ENCODE results near the gene KITLG.
"Not testable (repeated sequence)": the region's sequence is repeated elsewhere in the genome, so short reads cannot be mapped to it uniquely, and the experiment has no call there.

KITLG gene, protein sequence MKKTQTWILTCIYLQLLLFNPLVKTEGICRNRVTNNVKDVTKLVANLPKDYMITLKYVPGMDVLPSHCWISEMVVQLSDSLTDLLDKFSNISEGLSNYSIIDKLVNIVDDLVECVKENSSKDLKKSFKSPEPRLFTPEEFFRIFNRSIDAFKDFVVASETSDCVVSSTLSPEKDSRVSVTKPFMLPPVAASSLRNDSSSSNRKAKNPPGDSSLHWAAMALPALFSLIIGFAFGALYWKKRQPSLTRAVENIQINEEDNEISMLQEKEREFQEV

GRCh38 chr12:88580051-88580871 is at the start of gene KITLG:
TSS of gene KITLG (minus strand) at chr12:88580471. CDS start at chr12:88580278, 193 bp downstream.
- DNase-seq: peak; percentile 39

DNA sequence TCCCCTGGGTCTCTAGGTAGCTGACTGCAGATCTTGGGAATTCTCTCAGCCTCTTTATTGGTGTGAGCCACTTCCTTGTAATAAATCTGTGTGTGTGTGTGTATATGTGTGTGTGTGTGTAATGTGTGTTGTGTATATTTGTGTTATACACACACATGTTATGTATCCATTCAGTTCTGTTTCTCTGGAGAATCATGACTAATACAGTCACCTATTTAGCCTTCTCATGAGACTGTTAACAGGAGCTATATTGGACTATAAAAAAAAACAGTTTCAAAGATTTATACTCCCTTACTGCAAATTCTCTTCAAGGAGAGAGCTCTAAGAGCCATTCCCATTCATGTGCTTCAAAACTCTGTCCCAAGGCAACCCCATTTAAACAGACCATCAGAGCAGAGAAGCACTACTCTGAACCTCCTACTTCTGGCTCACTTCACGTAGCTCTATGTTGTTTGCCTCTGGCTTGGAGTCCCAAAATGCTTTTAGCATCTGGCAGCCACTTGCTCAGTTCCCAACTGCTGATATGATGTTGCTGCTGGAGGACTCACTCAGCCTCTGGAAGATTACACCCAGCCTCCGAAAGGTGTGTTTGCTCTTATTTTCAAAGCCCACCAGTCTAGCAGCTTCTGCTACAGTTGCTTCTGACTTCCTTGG is 48.7 kb upstream of the KITLG start:
- DNase-seq: no peak

DNA sequence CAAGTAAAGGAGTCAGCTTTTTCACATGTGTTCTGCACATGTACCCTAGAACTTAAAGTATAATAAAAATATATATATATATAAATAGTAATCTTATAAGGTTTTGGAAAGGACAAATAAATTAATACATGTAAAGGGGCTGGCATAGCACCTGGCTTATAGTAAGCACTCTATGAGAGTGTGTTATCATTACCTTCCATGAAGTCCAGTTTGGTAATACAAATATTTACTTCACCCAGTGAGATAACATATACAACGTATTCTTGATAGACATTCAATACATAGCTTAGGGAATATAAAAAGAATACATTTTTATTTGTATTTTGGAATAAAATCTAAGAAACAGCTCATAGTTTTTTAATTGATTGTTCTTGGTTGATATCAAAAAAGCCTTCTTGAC is 47.8 kb upstream of the KITLG start:
- not testable (repeated sequence) for DNase-seq

DNA sequence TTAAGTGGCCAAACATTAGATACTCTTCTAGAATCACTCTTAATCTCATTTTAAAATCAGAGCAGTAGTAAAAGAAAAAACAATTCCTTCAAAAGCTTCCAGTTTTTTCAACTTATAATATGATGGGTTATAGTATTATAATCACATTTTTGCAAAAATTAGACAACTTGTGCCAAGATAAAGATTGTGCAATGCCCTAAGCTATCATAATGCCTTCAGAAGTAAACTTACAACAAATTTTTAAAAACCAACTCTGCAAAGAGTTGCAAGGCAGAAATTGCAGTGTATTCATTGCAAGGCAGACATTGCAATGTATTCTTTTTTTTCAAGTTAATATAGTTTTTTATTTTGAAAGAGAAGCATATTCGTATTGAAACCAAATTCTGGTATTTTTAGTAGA is 47.2 kb upstream of the KITLG start:
- no peak for DNase-seq

DNA sequence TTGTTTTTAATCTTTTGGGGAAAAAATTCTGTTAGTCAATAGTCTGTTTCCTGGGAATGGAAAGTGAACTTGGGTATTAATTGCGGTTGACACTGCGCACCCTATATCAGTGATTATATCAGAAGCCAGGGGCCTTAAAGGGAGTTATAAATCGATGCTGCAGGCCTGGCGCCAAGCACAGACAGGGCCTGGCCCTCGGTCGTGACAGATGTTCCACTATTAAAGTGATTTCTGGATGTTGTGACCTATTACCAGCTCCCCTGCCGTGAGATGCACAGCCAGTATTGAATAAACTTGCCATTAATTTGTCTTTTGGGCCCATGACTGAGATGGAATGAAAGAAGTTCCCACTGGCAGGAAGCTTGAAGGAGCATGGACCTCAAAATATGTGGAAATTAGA is 45.1 kb upstream of the KITLG start:
- no peak for DNase-seq

DNA sequence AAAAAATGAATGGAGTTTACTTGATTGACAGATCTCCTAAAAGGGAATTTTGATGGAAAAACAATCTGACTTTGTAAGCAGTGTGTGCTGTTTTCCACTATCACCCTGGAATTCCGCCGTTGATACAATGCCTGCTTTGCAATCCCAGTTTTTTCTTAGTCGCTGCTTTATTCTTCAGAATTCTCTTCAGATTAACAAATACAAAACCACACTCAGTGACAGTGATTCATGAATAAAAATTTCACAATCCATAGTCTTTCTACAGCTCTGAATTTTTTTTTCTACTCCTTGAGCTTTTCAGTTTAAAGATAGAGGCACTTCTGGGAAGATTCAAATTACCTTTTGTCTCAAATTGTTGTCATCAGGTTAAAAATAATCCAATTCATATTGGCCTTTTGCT is 44.6 kb upstream of the KITLG start:
- no peak for DNase-seq

DNA sequence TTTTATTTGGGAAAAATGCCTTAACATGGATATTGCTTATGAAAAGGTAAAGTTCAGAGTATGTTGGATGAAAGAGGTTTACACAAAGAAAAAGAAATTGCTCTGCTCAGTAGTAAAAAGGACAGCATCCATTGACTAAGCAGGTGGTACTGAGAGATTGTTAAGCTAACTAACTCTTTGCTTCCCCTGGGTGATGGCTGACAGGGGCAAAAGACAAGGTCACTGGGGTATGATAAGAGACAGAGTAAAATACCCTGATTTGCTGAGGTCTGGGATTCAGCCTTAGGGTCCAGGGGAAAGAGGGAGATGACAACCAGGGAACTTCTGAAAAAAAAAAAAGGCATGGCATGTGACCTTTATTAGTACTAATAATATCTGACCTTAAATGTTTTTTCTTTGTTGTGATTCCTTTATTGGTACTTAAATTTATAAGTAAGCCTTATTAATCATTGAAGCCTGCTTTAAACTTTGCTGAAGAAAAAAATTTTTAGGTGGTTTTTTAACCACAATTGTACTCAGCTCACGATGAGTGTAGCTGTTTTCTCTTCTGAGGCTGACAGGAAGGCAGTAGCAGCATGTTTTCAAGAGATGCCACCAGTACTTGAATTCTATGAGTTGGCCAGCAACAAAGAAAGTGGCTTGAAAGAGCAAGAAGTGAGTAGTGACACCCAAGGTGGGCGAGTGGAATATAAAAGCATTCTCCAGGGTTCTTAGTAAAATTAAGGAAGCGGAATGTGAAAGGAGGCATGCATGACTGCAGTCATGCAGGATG is 43.7 kb upstream of the KITLG start:
- no peak for DNase-seq

DNA sequence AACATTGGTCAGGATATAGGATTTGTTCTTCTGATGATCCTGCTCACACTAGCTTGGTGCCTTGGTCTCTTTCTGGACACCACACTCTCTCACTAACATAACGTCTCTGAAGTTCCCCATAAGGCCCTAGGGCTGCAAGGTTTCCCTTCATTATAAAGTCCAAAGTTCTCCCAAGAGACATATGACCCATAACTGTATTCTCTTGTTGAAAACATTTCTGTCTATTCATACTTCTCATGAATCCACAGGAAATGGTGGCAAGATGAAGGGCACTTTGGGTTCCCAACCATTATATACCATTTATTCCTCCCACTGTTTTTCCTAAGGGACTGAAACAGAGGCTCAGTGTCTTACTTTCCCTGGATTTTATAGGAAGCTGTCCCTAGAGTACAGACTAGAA is 37.1 kb upstream of the KITLG start:
- DNase-seq: no peak

DNA sequence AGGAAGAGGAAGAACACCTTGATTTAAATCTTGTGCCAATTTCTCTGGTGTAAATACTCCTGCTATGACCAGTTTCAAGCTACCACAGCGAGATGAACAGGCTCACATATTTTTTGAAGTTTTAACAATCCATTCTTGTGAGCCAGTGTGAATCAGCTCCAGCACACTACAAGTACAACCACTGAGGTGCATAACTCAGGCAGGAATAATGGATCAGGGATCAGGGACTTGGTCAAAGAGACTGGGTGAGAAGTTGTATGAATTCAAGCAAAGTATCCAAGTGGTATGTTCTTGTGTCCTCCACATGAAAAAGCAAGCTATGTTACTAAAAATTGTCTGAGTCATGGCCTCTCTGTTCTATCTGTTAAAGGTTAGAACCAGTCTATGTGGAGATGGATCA is 35.2 kb upstream of the KITLG start:
- no peak for DNase-seq

DNA sequence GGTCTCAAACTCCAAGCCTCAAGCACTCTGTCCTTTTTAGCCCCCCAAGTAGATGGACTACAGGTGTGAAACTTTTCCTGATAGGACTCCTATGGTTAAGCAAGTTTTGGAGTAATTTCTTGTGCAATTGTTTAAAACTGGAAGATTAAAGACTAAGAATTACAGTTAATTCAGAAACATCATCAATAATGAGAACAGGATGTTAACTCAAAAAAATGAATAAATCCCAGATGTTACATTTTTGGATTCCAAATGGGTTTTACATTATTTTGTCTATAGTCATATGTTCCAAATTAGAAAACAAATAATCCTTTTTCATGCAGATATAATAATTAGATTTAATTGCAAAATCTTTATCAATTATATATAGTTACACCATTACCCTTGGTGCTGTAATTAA is 24.4 kb upstream of the KITLG start:
- DNase-seq: no peak

DNA sequence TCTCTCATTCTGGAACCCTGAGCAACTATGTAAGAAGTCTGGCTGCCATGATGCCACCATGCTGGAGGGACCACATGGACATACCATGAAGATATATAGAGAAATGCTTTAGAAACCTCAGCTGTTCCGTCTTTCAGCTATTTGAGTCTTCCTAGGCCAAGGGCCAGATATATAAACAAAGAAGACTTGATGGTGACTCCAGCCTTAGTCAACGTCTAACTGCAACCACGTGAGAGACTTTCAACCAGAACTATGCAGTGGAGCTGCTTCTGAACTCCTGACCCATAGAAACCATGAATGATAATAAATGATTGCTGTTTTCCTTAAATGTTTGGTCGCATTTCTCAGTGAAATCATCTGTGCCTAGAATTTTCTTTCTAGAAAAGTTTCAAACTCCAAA is 20.0 kb upstream of the KITLG start:
- DNase-seq: no peak

GRCh38 chr12:88597365-88597764 is 17.1 kb upstream of the KITLG start:
- DNase-seq: no peak

DNA sequence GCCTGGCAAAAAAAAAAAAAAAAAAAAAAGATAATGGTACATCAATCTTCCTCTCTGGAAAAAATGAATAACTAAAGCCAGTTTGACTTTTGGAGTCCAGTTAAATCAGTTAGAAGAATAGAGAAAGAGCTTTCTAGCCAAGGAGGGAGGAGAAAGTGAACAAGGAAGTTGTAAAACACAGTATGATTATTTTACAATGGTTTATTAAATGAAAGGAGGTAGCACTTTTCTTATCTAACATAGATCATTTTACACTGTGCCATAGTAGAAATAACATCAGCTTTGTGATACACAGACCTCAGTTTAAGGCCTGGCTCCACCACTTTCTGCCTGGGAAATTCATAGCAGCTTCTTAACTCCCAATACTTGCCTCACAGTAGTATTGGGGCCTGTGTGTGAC is 15.4 kb upstream of the KITLG start:
- no peak for DNase-seq

DNA sequence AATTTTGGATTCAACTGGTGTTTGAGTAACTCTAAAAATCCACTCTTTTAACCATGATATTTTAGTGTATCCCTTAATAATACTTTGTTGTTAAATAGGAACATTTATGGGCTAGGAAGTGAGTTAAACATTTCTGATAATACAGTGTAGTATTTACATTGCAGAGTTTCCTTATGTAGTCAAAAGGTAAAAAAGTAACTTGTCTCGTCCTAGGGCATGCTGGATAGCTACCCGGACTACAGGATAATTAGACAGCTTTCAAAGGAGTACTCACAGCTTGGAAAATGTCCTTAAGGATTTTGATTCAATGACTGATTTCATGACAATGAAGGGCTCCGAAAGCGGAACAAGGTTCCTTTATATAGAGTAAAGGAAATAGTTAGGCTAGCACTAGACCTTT is 14.5 kb upstream of the KITLG start:
- no peak for DNase-seq

GRCh38 chr12:88591343-88591742 is 11.1 kb upstream of the KITLG start:
- DNase-seq: no peak

DNA sequence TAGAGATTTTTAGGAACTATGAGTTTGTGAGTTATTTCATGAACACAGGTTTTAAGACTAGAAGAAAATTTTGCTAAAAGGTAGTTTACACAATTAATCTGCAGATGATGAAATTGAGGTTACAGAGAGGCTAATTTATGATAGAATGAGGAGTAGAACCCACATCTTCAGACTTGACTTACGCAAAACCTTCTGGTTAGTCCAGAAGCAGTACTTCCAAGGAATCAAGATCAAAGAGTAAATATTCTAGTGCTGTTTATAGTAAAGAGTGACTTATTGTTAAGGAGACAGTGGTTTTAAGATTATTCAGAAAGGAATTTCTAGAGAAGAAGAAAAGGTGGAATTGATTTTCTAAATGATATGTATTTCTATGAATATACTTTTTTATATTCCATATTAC is 10.6 kb upstream of the KITLG start:
- no peak for DNase-seq

- DNase-seq: no peak
These were observed 4.8 kb upstream of the KITLG start for GRCh38 chr12:88585077-88585476.

GRCh38 chr12:88579601-88580050 is 645 bp downstream of the KITLG start:
- DNase-seq: no peak

GRCh38 chr12:88579161-88579517 is 1.1 kb downstream of the KITLG start:
- no peak for DNase-seq

DNA sequence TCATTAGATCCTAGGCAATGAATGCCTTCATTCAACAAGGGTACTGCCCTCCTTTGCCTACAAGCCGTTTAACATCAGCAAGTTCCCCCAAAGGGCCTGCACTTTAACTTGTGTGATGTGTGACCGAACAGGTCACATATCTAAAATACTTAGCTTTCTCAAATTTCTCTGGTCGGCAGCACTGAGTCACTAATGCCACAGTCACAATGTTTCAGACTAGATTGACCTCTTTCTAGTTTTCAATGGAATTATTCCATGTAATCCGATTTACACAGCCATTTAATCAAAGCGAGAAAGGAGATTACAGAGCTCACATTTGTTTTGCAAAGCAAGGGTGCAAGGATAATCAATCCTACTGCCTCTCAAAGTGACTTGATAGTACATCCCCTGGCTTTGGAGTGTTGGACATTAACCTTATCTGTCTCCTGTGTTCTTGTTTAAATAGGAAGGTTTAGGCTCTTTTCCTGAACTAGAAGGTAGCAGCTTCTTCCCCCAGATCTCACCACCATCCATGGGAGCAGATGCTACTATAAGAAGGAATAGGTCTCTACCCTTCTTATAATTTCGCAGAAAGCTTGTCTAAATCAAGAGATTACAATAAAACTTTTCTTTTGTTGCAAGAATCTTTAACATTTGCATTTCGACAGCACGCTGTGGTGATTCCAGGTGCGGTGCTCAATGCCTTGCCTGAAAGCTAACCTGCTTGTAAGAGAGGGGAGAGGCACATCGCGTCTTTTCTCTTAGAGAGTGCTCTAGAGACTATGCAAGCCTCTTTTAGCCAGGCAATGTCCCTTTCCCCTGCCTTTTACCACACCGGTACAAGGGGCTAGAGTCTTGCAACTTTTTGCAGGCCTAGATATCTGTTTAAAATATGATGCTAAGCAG is 1.8 kb downstream of the KITLG start:
- no peak for DNase-seq

GRCh38 chr12:88577537-88577936 is 2.7 kb downstream of the KITLG start:
- no peak for DNase-seq

DNA sequence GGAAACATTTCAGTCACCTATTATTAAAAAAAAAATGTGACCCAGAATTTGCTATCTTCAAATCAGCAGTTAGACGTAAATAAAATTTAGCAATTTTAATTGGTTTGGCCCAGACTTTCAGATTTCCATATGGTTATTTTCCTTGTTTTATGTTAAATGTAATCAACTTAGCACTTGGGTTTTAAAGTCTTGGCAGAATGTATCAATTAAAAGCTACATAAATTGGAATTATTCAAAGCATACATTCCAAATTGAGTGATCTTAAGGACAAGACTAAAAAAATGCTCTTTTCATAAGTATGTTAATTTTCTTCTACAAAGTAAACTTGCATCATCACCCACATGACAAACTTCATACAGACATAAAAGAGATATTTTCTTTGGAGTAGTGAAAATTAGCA is 3.4 kb downstream of the KITLG start:
- no peak for DNase-seq

All from activated CD4-positive, alpha-beta T cell treated with anti-CD3 and anti-CD28 coated beads, Interleukin-2, amount 50 U/mL, for 48 hours (primary cell).